Transverse colon (tissue), 3 donors: ENCODE measurements around the gene DNAJC24.

ENCODE experiments used
- POLR2A ChIP-seq: fragments of 450-650 bp; IDR thresholded peaks from one replicate; pipeline ENCODE4 v1.6.1; 2016; ENCODE audit warnings: antibody characterized with exemption, mild to moderate bottlenecking, moderate library complexity
- TF ChIP-seq, protein P1 (sequence below), 5 experiments: fragments of 200-600 bp in 3 of 5; fragments of 450-650 bp in 2 of 5; sonication (generic) in 3 of 5; IDR thresholded peaks; 1 replicate in 2 of 5; 2 replicates in 3 of 5; pipeline ENCODE4 v1.5.1; 2016 to 2017; ENCODE audit warnings: antibody characterized with exemption in 5 of 5, inconsistent platforms in 3 of 5, mild to moderate bottlenecking in 2 of 5, moderate library complexity in 1 of 5

- TF ChIP-seq, protein P1, sequence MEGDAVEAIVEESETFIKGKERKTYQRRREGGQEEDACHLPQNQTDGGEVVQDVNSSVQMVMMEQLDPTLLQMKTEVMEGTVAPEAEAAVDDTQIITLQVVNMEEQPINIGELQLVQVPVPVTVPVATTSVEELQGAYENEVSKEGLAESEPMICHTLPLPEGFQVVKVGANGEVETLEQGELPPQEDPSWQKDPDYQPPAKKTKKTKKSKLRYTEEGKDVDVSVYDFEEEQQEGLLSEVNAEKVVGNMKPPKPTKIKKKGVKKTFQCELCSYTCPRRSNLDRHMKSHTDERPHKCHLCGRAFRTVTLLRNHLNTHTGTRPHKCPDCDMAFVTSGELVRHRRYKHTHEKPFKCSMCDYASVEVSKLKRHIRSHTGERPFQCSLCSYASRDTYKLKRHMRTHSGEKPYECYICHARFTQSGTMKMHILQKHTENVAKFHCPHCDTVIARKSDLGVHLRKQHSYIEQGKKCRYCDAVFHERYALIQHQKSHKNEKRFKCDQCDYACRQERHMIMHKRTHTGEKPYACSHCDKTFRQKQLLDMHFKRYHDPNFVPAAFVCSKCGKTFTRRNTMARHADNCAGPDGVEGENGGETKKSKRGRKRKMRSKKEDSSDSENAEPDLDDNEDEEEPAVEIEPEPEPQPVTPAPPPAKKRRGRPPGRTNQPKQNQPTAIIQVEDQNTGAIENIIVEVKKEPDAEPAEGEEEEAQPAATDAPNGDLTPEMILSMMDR (IDR thresholded peaks at IDR 0.05): no peak
- TF ChIP-seq POLR2A: no peak
Observed at GRCh38 chr11:31422703-31423102, 53.0 kb downstream of the DNAJC24 start.
